Stomach (tissue), 4 donors: ENCODE measurements around the gene PACS2.

ENCODE experiments used
- CTCF ChIP-seq, 7 experiments: fragments of 450-650 bp in 4 of 7; fragments of 200-600 bp in 3 of 7; sonication (generic) in 3 of 7; IDR thresholded peaks; one replicate each; pipeline ENCODE4 v1.5.1; 2016 to 2019; ENCODE audit warnings: antibody characterized with exemption in 7 of 7, control low read depth in 2 of 7, mild to moderate bottlenecking in 1 of 7
- POLR2A ChIP-seq, 4 donors: fragments of 450-650 bp; IDR thresholded peaks; one replicate each; pipeline ENCODE4 v1.6.1; 2016; ENCODE audit warnings: antibody characterized with exemption in 4 of 4, control low read depth in 2 of 4, mild to moderate bottlenecking in 1 of 4, moderate library complexity in 1 of 4

GRCh38 chr14:105442125-105442524 lies 127.6 kb downstream of the PACS2 start:
- TF ChIP-seq CTCF (IDR thresholded peaks at IDR 0.05) (no peak), POLR2A (IDR thresholded peaks at IDR 0.05) (no peak)
